ENCODE measurements around the gene COPS8.

COPS8 gene

DNA sequence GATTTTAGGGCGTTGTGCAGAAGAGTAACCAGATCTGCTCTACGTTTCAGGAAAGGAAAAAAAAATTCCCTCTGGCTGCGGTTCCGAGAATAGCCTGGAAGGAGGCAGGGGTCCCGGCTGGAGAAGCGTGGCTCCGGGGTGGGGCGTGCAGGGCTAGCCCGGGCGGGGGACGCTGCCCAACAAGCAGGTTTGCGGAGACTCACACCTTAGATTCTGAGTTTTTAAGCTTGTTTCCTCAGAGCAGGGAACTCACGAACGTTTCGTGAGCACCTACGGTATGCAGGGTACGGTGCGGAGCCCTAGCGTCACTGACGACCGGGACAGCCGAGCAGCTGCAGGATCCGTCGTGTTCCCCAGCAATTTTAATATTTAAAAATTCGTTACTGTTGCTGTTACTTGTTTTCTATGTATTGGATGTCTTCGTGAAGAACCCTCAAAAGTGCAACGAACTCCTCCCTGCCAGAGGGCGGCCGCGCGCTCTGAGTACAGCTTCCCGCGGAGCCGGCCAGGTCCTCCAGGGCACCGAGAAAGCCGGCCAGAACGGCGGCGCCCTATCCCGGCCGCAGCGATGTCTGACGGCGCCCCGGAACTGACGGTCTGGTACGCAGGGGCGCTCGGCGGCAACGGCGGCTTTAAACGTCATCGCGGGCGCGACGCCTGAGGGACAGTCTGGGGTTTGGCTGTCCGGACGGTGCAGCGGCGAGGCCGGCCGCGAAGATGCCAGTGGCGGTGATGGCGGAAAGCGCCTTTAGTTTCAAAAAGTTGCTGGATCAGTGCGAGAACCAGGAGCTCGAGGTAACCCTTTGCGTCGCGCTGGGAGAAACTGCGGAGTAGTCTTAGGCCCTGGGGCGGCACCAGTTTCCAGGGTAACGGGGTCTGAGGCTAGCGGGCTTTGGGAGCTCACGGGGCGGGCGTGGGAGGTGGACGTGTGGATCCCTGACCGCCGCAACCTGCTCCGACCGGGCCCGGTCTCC, at the start of gene COPS8:
Gene COPS8, plus strand, starts transcription at position 642 of the 974 bp plus-strand sequence. Its CDS starts 76 bp downstream, at position 718.
- DNase-seq: peak; percentile 97

DNA sequence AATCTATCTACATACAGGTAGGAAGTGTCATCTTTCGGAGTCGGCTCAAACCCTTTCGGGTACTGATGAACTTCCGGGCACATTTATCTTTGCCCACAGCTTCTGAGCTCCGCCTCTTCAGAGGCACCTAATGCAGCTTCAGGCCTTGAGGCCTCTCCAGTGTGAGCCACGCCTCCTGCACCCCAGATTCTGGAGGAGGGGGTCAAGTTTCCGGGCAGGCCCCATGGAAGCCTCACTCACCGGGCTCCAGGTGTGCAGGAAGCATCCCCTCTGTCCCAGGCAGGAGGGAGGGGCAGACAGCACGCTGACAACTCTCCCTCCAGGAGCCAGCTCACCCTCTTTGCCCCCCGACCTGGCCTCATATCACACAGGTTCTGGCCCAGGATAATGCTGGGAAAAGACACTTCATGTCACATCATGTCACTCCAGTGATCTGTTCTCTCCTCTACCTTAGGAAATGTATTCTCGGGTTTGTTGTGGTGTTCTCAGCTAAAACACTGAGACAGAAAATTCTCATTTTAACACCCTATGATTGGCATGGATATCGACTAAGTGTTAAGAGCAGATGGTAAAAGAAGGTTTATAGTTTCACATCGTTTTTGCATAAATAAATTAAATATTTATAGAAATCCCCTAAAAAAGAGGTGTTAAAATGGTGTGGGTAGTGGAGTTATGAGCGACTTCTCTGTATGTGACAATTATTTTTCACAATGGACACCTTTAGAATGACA, 46.2 kb upstream of the COPS8 start:
- no peak for DNase-seq

DNA sequence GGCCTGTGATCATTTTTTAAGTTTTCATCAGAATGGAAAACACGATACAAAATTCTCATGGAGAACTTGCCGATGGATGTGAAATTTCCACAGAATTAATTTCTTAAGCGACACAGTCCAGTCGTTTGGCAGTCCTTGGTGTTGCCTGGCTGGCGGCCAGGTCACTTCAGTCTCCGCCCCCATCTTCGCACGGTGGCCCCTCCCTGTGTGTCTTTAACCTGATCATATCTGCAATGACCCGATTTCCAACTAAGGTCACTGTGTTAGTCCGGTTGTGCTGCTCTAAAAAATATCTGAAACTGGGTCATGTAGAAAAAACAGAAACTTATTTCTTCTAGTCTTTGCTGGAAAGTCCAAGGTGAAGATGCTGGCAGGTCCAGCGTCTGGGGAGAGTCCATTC, 44.5 kb upstream of the COPS8 start:
- no peak for DNase-seq

DNA sequence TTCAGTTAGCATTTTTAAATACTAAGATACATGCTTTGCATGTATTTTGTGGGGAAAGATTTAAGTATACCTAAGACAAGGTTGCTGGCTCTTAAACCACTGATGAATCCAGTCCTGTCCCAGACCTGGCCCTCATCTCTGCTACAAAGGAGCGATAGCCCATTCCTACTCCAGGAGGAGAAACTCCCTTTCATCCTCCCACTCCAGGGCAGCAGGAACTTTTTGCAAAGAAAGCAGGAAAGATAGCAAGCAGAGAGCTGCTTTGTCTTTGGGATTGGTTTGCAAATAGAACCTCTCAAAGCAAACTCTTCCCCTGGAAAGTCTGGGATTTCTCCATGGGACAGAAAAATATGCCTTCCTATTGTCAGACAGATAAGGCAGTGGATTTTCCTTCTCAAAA, 43.6 kb upstream of the COPS8 start:
- no peak for DNase-seq

DNA sequence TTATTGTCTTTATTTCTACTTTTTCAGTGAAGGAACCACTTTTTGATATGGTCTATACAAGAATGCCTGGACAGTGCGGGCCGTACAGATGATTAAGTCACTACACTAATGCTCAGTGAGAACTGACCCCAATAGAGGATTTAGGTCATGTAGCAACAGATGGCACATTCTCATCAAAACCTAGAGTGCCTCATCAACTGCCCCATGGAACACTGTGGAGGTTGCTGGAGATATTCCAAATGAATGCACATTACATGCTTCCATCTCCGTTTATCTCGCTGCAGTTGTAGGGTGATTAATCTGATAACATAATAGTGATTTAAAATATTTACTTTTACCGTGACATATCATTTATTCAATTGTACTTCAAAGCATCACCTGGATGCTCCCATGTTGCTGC, 41.8 kb upstream of the COPS8 start:
- DNase-seq: no peak

DNA sequence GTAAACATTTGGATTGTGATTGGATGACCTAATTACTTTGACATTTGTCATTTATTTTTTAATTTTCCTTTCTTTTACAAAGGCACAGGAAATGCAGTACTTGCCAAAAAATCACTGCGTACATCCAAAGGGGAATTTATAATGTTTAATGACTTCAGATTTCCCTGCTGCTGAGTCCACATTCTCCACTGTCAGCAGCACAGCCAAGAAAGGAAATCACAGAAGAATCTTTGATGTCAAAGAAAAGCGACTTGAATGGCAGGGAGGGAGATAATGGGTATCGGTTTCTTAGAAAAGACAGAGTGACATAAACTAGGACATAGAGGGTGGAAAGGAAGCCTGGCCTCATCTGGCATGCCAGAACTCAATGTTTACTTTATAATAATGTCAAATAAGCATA, 41.4 kb upstream of the COPS8 start:
- DNase-seq: no peak

DNA sequence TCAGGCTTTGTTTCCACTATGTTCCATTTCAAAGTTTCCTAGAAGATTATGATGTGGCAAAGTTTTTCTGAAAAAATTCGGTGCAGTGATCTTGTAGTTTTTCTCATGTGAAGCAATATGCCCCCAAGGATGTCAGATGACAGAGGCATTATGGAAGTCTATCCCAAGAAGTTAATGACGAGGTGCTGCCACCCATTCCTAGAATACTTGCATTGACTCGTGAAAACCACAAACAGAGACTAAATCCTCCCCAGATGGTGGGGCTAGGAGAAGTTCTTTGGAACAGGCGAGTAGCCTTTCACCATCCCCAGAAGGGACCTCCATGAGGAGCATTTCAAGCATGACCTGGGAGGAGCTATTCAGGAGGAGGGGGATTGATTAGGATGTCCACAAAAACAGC, 40.2 kb upstream of the COPS8 start:
- no peak for DNase-seq

DNA sequence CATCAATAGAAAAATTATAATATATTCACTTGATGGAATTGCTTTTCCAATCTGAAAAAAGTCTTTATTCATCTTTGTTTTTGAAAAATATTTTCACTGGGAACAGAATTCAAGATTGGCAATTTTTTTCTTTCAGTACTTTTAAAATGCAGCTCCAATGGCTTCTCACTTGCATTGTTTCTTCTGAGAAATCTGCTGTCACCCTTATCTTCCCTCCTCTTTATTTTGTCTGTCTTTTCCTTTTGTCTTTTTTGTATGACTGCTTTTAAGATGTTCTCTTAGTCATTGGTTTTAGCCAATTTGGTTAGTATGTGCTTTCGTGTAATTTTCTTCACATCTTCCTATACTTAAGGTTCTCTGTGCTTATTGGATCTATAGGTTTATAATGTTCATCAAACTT, 37.1 kb upstream of the COPS8 start:
- DNase-seq: no peak

DNA sequence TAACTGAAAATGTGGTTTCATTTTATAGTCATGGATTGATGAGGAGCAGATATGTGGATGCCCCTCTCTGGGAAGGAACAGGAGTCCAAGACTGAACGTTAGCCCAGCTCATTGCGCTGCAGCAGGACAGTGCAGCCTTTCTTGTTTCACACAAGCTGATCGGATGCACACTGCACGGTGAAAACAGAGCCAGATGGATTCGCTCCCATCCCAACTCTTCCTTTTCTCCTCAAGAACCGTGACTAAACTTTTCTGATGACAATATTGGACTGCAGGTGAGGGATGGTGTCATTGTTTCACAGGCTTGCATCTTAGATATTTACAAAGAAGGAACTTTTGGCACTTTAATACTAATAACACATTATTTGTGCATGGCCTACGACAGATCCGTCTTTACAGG, 33.8 kb upstream of the COPS8 start:
- DNase-seq: no peak

DNA sequence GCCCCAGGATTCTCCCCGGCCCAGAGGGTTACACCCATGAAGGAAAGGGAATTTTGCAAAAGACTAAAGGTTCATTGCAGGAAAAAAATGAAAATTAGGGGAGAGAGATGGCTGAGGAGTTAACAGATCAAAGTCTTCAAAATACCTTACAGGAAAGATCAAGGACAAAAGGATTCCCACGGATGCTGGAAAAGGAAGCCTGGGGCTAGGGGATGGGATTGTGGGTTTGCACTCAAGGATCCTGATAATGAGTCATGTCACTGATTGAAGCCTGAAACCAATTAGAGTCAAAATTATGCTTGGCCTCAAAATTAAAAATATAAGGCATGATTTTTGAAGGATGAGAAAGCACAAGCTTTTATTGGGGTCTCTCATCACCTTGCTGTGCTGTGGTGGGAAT, 32.6 kb upstream of the COPS8 start:
- no peak for DNase-seq

DNA sequence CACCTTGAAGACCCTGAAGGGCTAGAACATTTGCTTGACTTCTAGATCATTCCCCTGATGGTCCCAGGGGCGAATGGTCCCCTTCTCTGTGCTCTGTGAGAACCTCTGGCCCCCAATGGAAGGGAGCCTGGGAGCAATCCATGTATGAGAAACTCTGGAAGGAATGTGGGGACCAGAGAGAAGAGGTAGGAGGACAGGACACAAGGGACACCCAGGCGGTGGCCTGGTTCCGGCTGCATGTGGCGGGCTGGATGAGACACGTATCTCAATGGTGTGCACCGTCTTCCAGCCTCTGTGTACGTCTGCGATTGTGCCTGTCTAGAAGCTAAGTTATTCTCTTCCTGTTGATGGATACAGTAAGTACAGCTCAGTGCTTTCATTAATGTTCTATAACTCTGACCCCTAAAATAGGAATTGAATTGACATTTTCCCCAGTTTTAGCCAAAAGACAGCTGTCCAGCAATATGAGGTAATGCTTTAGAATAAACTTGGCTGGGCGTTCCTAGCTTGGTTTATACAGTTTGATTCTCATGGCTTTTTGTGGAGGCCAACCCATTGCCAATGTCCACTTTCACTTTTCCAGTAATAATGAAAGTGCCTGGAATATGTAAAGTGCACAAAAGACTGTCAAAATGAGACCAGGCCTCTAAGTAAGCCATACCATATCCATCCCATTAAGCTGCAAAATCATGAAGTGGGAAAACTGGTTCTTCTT, 30.1 kb upstream of the COPS8 start:
- DNase-seq: no peak

DNA sequence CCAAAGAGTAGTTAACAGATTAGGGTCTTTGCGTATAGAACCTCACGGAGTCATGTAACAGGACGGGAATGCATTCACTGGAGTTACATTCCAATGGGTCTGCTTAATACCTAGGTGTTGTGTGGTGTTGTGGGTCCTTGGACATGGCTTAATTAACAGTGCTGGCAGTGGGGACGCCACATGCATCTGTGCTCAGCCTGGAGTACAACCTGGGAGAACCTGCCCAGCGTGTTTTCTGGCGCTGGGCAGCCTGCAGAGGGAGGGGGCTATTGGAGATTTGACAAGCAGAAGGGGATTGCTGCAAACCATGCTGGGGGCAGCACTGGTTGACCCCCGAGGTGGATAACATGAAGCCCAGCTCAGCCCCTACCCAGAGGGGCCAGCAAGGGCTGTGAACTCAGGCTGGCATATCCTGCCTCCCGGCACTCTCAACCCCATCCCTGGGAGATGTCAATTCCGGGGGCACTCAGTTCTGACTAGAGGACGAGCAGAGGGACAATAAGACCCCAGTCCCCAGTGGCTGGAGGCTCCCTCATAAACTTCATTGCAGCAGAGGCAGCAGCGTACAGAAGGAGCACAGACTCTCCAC, 29.3 kb upstream of the COPS8 start:
- no peak for DNase-seq

DNA sequence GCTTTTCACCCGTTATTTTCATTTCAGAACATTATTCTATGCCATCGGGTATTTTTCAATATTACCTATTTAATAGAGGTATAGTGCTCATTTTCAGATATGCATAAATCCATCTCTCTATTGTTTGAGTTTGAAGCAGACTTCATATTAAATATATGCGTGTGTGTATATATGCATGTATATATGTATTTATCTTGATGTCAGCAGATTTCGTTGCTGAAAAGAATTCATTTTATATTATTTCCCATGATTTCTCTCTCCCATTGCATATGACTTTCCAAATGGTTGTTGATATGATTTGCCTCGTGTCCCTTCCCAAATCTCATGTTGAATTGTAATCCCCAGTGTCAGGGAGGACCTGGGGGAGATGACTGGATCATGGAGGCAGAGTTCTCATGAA, 28.6 kb upstream of the COPS8 start:
- no peak for DNase-seq

DNA sequence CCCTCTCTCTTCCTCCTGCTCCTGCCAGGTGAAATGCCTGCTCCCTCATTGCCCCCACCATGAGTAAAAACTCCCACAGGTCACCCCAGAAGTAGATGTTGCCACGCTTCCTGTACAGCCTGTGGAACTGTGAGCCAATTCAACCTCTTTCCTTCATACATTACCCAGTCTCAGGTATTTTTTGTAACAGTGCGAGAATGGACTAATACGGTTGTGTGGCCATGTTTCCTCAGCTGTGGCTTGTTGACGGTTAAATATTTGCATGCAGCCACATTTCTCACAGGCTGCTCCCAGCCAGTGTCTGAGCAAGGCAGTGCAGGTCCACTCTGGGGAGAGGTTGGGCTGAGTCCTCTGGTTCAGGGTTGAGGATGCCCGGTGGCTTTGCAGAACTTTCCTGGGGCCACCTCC, 27.8 kb upstream of the COPS8 start:
- no peak for DNase-seq

DNA sequence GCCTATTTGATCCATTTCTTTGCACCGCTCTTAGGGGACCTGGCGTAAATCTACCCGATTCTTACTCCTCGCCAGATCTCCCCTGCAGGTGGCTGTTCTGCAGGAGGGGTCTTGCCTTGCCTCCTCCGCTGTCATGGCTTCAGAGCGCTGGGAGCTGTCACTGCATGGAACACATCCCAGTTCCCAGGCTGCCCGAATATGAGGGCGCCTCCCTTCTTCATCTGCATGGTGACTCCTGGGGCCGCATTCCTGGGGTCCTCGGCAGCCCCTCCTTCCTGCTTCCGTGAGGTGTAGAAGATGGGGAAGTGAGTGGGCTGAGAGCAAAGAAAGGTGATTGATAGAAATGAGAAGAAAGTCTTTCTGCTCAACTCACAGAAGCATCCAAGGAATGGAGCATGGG, 27.3 kb upstream of the COPS8 start:
- DNase-seq: no peak

DNA sequence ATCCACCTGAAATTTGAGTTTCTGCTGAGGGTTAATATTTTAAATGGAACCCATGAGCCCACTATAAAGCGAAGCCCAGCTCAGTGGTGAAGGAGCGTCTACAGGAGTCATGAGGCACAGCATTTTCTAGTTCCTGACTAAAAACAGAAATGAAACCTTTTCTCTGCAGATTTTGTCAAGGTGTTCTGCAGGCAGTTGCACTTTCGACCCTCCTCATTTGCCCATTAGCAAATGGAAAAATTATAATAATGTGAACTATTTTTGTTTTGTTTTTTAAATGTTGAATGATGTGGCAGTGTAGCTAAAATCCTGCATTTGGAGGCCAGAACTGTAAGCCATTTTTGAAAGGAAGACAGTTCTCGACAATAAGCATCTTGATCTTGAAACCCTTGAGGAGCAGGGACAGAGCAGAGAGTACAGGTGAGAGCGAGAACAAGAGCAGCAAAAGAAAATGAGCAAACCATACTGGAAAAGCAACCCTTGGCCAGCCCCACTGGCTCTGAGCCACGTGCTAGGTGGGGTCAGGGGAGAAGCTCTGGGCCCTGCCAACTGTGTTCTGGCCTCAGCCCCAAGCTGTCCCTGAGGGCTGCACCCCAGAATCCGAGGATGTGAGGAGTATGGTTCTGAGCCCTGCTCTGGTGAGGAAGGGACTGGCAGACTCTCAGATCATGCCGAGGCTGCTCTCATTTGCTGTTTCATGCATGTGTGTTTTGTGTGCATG, 26.4 kb upstream of the COPS8 start:
- DNase-seq: no peak

DNA sequence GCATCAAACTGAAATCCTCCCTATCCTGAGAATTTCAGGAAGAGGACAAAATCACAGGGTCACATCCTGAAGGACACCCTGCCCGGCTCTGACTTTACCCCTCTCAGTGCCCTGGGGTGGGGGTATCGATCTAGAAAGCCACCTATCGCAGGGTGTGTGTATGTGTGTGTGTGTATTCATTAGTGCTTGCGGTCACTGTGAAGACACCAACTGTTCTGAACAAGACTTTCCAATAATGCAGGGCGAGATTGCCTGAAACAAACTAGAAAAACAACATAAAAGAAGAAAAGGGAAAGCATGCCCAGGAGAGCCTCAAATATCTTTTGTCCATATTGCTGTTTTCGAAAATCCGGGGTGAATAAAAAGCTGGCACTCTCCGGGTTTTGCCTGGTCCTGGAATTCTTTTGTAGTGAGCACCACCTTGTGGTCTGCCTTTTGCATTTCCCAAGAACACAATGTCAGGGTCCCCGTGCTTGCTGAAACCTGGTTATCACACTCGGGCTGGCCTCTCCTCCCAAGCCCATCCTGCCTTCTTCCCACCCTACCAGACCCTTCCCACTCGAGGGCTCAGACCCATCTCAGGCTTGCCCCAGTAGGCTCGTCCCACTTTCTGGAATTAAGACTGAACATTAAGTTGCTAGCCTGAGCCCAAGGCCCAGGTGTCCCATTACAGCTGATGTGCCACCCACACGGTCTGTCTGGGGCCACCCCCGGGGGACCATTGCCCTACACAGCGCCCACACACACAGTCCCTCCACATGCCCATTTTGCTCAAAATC, 25.0 kb upstream of the COPS8 start:
- peak; percentile 59 for DNase-seq

DNA sequence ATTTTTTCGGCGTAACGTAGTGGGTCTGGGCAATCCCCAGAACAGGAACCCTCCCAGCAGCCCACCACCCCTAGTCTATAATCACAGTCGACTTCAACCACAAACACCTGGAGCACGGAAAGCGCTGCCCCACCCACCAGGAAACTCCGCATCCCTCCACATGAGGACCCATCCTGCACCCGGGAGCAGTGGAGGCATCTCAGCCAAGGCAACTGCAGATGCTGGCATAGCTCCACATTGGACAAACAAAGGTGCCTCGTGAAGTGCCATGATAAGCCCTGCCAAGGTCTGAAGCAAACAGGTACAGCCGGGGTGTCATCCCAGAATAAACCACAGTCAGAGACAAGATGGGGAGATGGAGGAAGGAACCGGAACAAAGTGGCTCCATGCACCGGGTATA, 24.3 kb upstream of the COPS8 start:
- DNase-seq: no peak

DNA sequence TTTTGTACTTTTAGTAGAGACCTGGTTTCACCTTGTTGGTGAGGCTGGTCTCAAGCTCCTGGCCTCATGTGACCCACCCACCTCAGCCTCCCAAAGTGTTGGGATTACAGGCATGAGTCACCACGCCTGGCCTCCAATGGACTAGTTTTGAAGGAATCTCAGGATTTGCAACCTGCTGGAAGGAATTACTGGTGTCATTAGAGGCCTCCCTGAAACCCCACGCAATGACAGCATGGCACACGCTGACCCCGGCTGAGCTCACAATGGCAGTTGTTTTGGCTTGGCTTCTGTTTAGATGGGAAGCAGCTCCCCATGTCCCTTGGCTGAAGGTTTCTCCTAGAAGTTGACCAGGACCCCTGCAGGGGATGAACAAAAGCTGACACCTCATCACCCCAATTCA, 23.1 kb upstream of the COPS8 start:
- DNase-seq: peak; percentile 13

DNA sequence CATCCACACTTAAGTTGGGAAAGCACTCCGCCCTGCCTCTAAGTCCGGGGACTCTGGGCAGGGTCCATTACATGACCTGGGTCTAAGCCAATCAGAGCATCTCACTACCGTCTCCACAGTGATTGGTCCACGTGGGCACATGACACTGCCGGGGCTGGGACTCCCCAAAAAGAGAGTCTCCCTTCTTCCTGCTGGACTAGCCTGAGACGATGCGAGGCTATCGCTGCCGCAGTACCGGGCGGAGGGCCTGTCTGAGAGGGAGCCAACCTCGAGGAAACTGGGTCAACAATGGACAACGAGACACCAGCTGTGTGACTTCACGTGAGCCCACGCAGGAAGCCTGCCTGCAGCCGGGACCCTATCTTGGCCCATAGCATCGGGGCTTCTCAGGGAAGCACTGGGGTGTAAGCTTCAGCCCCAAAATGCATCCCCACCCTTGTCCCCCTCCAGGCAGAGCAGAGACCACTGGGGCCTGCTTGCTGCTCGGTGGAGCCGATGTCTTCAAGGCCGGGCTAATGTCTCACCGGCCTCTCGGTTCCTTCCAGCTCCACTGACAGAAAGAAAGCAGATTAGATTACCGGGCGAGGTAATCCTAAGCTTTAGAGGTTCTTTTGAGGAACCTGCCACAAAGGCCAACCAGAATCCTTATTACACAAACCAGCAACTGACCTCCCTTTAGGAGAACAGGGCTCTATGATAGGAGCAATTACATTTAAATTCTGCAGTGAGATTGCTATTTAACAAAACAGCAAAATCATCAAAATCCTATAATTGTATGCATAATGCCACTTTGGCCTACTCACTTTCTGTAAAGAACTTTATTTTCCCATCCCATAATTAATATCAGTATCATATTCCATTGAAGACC, 21.3 kb upstream of the COPS8 start:
- no peak for DNase-seq

DNA sequence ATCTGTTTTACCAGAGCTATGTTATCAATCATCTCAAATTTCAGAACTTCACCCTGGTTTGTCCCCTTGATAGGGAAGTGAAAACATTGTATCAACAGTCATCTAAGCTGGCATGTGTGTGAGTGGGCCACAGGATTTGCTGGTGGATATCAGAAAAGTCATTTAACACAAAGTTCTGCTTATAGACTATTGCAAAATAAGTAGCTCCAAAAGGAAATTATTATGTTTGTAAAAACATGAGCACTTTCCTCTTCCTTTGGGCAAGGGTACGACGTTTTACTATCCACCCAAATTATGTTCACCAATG, 20.7 kb upstream of the COPS8 start:
- no peak for DNase-seq
